Measurements from ENCODE around the gene CRKL.
"Not testable (repeated sequence)": the region's sequence is repeated elsewhere in the genome, so short reads cannot be mapped to it uniquely, and the experiment has no call there.

The CRKL gene

GRCh38 chr22:20889025-20889704 is 28.0 kb upstream of the CRKL start:
- H3K27ac Mint-ChIP-seq = no peak overlapping the region
- H3K4me1 Mint-ChIP-seq = peaks cover 6% of the 10 kb centered on the region
- H3K27me3 Mint-ChIP-seq = no peaks in the 10 kb centered on the region
- no peak overlapping the region for H3K4me3 Mint-ChIP-seq
- H3K9me3 Mint-ChIP-seq = no peaks in the 10 kb centered on the region
- no peak for ATAC-seq
- no peak for DNase-seq

GRCh38 chr22:20889904-20890540 is 27.2 kb upstream of the CRKL start:
- DNase-seq = no peak
- no peak for ATAC-seq
- Mint-ChIP-seq H3K27me3 (peaks cover 2% of the 10 kb centered on the region), H3K27ac (peak overlapping the region in 1 of 2 donors; percentile 77), H3K4me3 (no peak overlapping the region), H3K4me1 (peaks cover 6% of the 10 kb centered on the region), H3K9me3 (no peaks in the 10 kb centered on the region)

GRCh38 chr22:20890975-20891374 is 26.2 kb upstream of the CRKL start:
- H3K4me3 Mint-ChIP-seq = no peak overlapping the region
- no peak overlapping the region for H3K27ac Mint-ChIP-seq
- H3K4me1 Mint-ChIP-seq = no peaks in the 10 kb centered on the region
- peaks cover 8% of the 10 kb centered on the region for H3K27me3 Mint-ChIP-seq
- no peak for DNase-seq
- ATAC-seq = no peak
- no peaks in the 10 kb centered on the region for H3K9me3 Mint-ChIP-seq

GRCh38 chr22:20897737-20898136 is 19.5 kb upstream of the CRKL start:
- ATAC-seq, H3K27me3 Mint-ChIP-seq, H3K4me1 Mint-ChIP-seq, H3K27ac Mint-ChIP-seq, DNase-seq, H3K4me3 Mint-ChIP-seq, H3K9me3 Mint-ChIP-seq: not testable (repeated sequence)

- Mint-ChIP-seq H3K4me3 (no peak overlapping the region), H3K27ac (no peak overlapping the region), H3K4me1 (no peaks in the 10 kb centered on the region), H3K27me3 (peaks cover 8% of the 10 kb centered on the region), H3K9me3 (no peaks in the 10 kb centered on the region)
- DNase-seq = no peak
- ATAC-seq = no peak
Measured at GRCh38 chr22:20899827-20900423, 17.3 kb upstream of the CRKL start.

GRCh38 chr22:20901093-20902033 is 15.8 kb upstream of the CRKL start:
- H3K27me3 Mint-ChIP-seq, H3K4me1 Mint-ChIP-seq, DNase-seq, H3K27ac Mint-ChIP-seq, H3K9me3 Mint-ChIP-seq, H3K4me3 Mint-ChIP-seq, ATAC-seq: not testable (repeated sequence)

GRCh38 chr22:20903093-20903492 is 14.1 kb upstream of the CRKL start:
- H3K4me1 Mint-ChIP-seq = no peaks in the 10 kb centered on the region
- no peak for DNase-seq
- H3K27ac Mint-ChIP-seq = no peak overlapping the region
- H3K27me3 Mint-ChIP-seq = no peaks in the 10 kb centered on the region
- H3K4me3 Mint-ChIP-seq = no peak overlapping the region
- no peaks in the 10 kb centered on the region for H3K9me3 Mint-ChIP-seq
- ATAC-seq = no peak

- H3K27ac Mint-ChIP-seq = no peak overlapping the region
- H3K4me3 Mint-ChIP-seq = no peak overlapping the region
- H3K9me3 Mint-ChIP-seq = no peaks in the 10 kb centered on the region
- ATAC-seq = no peak
- no peaks in the 10 kb centered on the region for H3K4me1 Mint-ChIP-seq
- H3K27me3 Mint-ChIP-seq = no peaks in the 10 kb centered on the region
- DNase-seq = no peak
Measured at GRCh38 chr22:20904008-20904979, 12.9 kb upstream of the CRKL start.

- no peak overlapping the region for H3K4me3 Mint-ChIP-seq
- DNase-seq = no peak
Measured at GRCh38 chr22:20904980-20905355, 12.2 kb upstream of the CRKL start.

GRCh38 chr22:20905415-20906386 is 11.5 kb upstream of the CRKL start:
- Mint-ChIP-seq H3K4me1 (peaks cover 8% of the 10 kb centered on the region), H3K27ac (no peak overlapping the region), H3K27me3 (no peaks in the 10 kb centered on the region), H3K9me3 (no peaks in the 10 kb centered on the region), H3K4me3 (no peak overlapping the region)
- ATAC-seq (no peak), DNase-seq (no peak)

More at GRCh38 chr22:20904980-20905355, 12.2 kb upstream of the CRKL start:
- Mint-ChIP-seq H3K4me1 (peaks cover 2% of the 10 kb centered on the region), H3K27me3 (no peaks in the 10 kb centered on the region), H3K27ac (no peak overlapping the region), H3K9me3 (no peaks in the 10 kb centered on the region)
- no peak for ATAC-seq

GRCh38 chr22:20906387-20906767 is 10.8 kb upstream of the CRKL start:
- no peak for DNase-seq
- ATAC-seq = no peak
- H3K27me3 Mint-ChIP-seq = no peaks in the 10 kb centered on the region
- peaks cover 8% of the 10 kb centered on the region for H3K4me1 Mint-ChIP-seq
- no peak overlapping the region for H3K4me3 Mint-ChIP-seq
- no peak overlapping the region for H3K27ac Mint-ChIP-seq
- H3K9me3 Mint-ChIP-seq = no peaks in the 10 kb centered on the region

- not testable (repeated sequence) for H3K9me3 Mint-ChIP-seq, ATAC-seq, H3K27me3 Mint-ChIP-seq, H3K4me3 Mint-ChIP-seq, H3K27ac Mint-ChIP-seq, H3K4me1 Mint-ChIP-seq, DNase-seq
Measured at GRCh38 chr22:20908717-20909116, 8.5 kb upstream of the CRKL start.

- no peaks in the 10 kb centered on the region for H3K9me3 Mint-ChIP-seq
- H3K4me3 Mint-ChIP-seq = no peak overlapping the region
- peak overlapping the region in 1 of 2 donors; percentile 48 for H3K27ac Mint-ChIP-seq
- ATAC-seq = no peak
- DNase-seq = no peak
- no peaks in the 10 kb centered on the region for H3K27me3 Mint-ChIP-seq
- H3K4me1 Mint-ChIP-seq = peaks cover 8% of the 10 kb centered on the region
Measured at GRCh38 chr22:20909543-20910303, 7.5 kb upstream of the CRKL start.

Measured in stimulated activated naive CD8-positive, alpha-beta T cell treated with anti-CD3 and anti-CD28 coated beads, Interleukin-15, amount 100 ng/mL, for 72 hours (primary cell).